Duodenal mucosa (tissue), 2 donors: ENCODE measurements around the gene HMGCL.
"Not testable (repeated sequence)": the region's sequence is repeated elsewhere in the genome, so short reads cannot be mapped to it uniquely, and the experiment has no call there.

ENCODE experiments used
- H3K27ac ChIP-seq: one replicate; pipeline ENCODE4 v1.7.0; 2013; ENCODE audit warnings: low read depth, low read length
- H3K27me3 ChIP-seq, 2 donors: one replicate each; pipeline ENCODE4 v1.7.0; 2013; ENCODE audit warnings: low read length in 2 of 2, control low read depth in 1 of 2; ENCODE audit not compliant: insufficient read depth in 2 of 2, control insufficient read depth in 1 of 2
- H3K36me3 ChIP-seq, 2 donors: one replicate each; pipeline ENCODE4 v1.7.0; 2013; ENCODE audit warnings: low read length in 2 of 2, control low read depth in 1 of 2; ENCODE audit not compliant: insufficient read depth in 2 of 2, control insufficient read depth in 1 of 2
- H3K4me1 ChIP-seq, 2 donors: one replicate each; pipeline ENCODE4 v1.7.0; 2013; ENCODE audit warnings: low read length in 2 of 2, control low read depth in 1 of 2; ENCODE audit not compliant: insufficient read depth in 2 of 2, control insufficient read depth in 1 of 2
- H3K4me3 ChIP-seq, 2 donors: one replicate each; pipeline ENCODE4 v1.7.0; 2013; ENCODE audit warnings: low read length in 2 of 2, low read depth in 1 of 2
- H3K9ac ChIP-seq, 2 donors: one replicate each; pipeline ENCODE4 v1.7.0; 2013; ENCODE audit warnings: low read length in 2 of 2, low read depth in 1 of 2
- H3K9me3 ChIP-seq, 2 donors: one replicate each; pipeline ENCODE4 v1.7.0; 2013; ENCODE audit warnings: low read length in 2 of 2, control low read depth in 1 of 2; ENCODE audit not compliant: control insufficient read depth in 1 of 2

Gene HMGCL

GRCh38 chr1:23853124-23853523, 27.9 kb upstream of the HMGCL start:
- H3K9ac ChIP-seq, H3K4me3 ChIP-seq, H3K9me3 ChIP-seq, H3K27ac ChIP-seq, H3K4me1 ChIP-seq, H3K27me3 ChIP-seq: not testable (repeated sequence)
- H3K36me3 ChIP-seq: peaks cover 17 to 23% of the 10 kb centered on the region in 2 donors

- not testable (repeated sequence) for H3K4me3 ChIP-seq, H3K27ac ChIP-seq, H3K9me3 ChIP-seq, H3K27me3 ChIP-seq, H3K4me1 ChIP-seq, H3K9ac ChIP-seq
- H3K36me3 ChIP-seq: peaks cover 28 to 33% of the 10 kb centered on the region in 2 donors
These were observed 26.2 kb upstream of the HMGCL start for GRCh38 chr1:23851406-23851805.

- no peak overlapping the region for H3K4me3 ChIP-seq
- H3K27ac ChIP-seq: no peak overlapping the region
- no peak overlapping the region for H3K9ac ChIP-seq
- peaks cover 0 to 4% of the 10 kb centered on the region in 2 donors for H3K9me3 ChIP-seq
- H3K4me1 ChIP-seq: no peaks in the 10 kb centered on the region
- H3K27me3 ChIP-seq: no peaks in the 10 kb centered on the region
- H3K36me3 ChIP-seq: peaks cover 27 to 32% of the 10 kb centered on the region in 2 donors
These were observed 23.7 kb upstream of the HMGCL start for GRCh38 chr1:23848673-23849616.

- not testable (repeated sequence) for H3K4me1 ChIP-seq, H3K9ac ChIP-seq, H3K9me3 ChIP-seq, H3K27ac ChIP-seq, H3K27me3 ChIP-seq, H3K4me3 ChIP-seq
- peaks cover 27 to 32% of the 10 kb centered on the region in 2 donors for H3K36me3 ChIP-seq
These were observed 22.4 kb upstream of the HMGCL start for GRCh38 chr1:23847482-23848095.

- Histone ChIP-seq H3K36me3 (peaks cover 24 to 29% of the 10 kb centered on the region in 2 donors), H3K4me3 (no peak overlapping the region), H3K27ac (no peak overlapping the region), H3K4me1 (no peaks in the 10 kb centered on the region), H3K27me3 (no peaks in the 10 kb centered on the region), H3K9ac (no peak overlapping the region), H3K9me3 (peaks cover 0 to 4% of the 10 kb centered on the region in 2 donors)
These were observed 19.9 kb upstream of the HMGCL start for GRCh38 chr1:23845163-23845562.

GRCh38 chr1:23843644-23844043, 18.4 kb upstream of the HMGCL start:
- Histone ChIP-seq H3K9ac (no peak overlapping the region), H3K27me3 (no peaks in the 10 kb centered on the region), H3K4me1 (no peaks in the 10 kb centered on the region)

GRCh38 chr1:23838401-23838866, 13.2 kb upstream of the HMGCL start:
- Histone ChIP-seq H3K4me3 (peak overlapping the region; percentile 56 to 68), H3K27ac (no peak overlapping the region)

More at GRCh38 chr1:23843644-23844043, 18.4 kb upstream of the HMGCL start:
- no peak overlapping the region for H3K27ac ChIP-seq
- H3K4me3 ChIP-seq: no peak overlapping the region
- peaks cover 0 to 4% of the 10 kb centered on the region in 2 donors for H3K9me3 ChIP-seq
- peaks cover 24 to 28% of the 10 kb centered on the region in 2 donors for H3K36me3 ChIP-seq

GRCh38 chr1:23837908-23838307, 12.7 kb upstream of the HMGCL start:
- no peaks in the 10 kb centered on the region for H3K36me3 ChIP-seq
- no peaks in the 10 kb centered on the region for H3K9me3 ChIP-seq
- H3K27me3 ChIP-seq: no peaks in the 10 kb centered on the region
- peak overlapping the region in 1 of 2 donors; percentile 26 for H3K9ac ChIP-seq
- H3K4me1 ChIP-seq: peaks cover 6 to 8% of the 10 kb centered on the region in 2 donors
- peak overlapping the region; percentile 56 to 68 for H3K4me3 ChIP-seq
- H3K27ac ChIP-seq: no peak overlapping the region

More at GRCh38 chr1:23838401-23838866, 13.2 kb upstream of the HMGCL start:
- peak overlapping the region in 1 of 2 donors; percentile 26 for H3K9ac ChIP-seq
- peaks cover 6 to 8% of the 10 kb centered on the region in 2 donors for H3K4me1 ChIP-seq
- H3K27me3 ChIP-seq: no peaks in the 10 kb centered on the region
- H3K36me3 ChIP-seq: no peaks in the 10 kb centered on the region
- H3K9me3 ChIP-seq: no peaks in the 10 kb centered on the region

- Histone ChIP-seq H3K27ac (no peak overlapping the region), H3K9ac (no peak overlapping the region), H3K4me3 (no peak overlapping the region), H3K36me3 (no peaks in the 10 kb centered on the region), H3K4me1 (peaks cover 6 to 8% of the 10 kb centered on the region in 2 donors), H3K9me3 (no peaks in the 10 kb centered on the region), H3K27me3 (no peaks in the 10 kb centered on the region)
These were observed 10.8 kb upstream of the HMGCL start for GRCh38 chr1:23836037-23836436.

- H3K36me3 ChIP-seq, H3K4me1 ChIP-seq, H3K9ac ChIP-seq, H3K9me3 ChIP-seq, H3K4me3 ChIP-seq, H3K27ac ChIP-seq, H3K27me3 ChIP-seq: not testable (repeated sequence)
These were observed 8.9 kb upstream of the HMGCL start for GRCh38 chr1:23834156-23834555.
